Loucy (cell line): ENCODE data around the gene ZNF320.

Experiments used
- CTCF ChIP-seq: fragments of 200-600 bp; sonication (generic); conservative IDR thresholded peaks from 2 replicates; pipeline ENCODE4 v1.5.1; 2014; ENCODE audit warnings: mild to moderate bottlenecking, antibody characterized with exemption, low read length
- EZH2phosphoT487 ChIP-seq: fragments of 200-600 bp; IDR thresholded peaks from 2 replicates; pipeline ENCODE4 v1.6.1; 2018; ENCODE audit warnings: antibody characterized with exemption, mild to moderate bottlenecking, moderate library complexity, borderline replicate concordance

- no peak for TF ChIP-seq CTCF
- TF ChIP-seq EZH2phosphoT487, result no peak
Measured at GRCh38 chr19:52917531-52917930, 20.1 kb upstream of the ZNF320 start.
